ENCODE measurements around the gene MAGEA9B.
A peak's percentile ranks its signal among the peaks of the same experiment; 100 is the strongest.
"Not testable (repeated sequence)": the region's sequence is repeated elsewhere in the genome, so short reads cannot be mapped to it uniquely, and the experiment has no call there.

MAGEA9B gene

GRCh38 chrX:149587359-149587758 is at the start of gene MAGEA9B:
MAGEA9B (minus strand) TSS chrX:149587459; CDS start chrX:149583179, 4,280 bp downstream.
- not testable (repeated sequence) for DNase-seq

GRCh38 chrX:149633511-149633910 is 46.3 kb upstream of the MAGEA9B start:
- no peak for DNase-seq

GRCh38 chrX:149631234-149632165 is 44.2 kb upstream of the MAGEA9B start, which contains the start of gene TMEM185A:
TMEM185A (minus strand) TSS chrX:149631792; CDS start chrX:149631580, 212 bp downstream.
- peak; percentile 55 for DNase-seq

- DNase-seq, result peak; percentile 29
These were observed 43.5 kb upstream of the MAGEA9B start for GRCh38 chrX:149630681-149631233.

- no peak for DNase-seq
These were observed 42.6 kb upstream of the MAGEA9B start for GRCh38 chrX:149629730-149630387.

- no peak for DNase-seq
These were observed 41.5 kb upstream of the MAGEA9B start for GRCh38 chrX:149628768-149629167.

- no peak for DNase-seq
These were observed 41.0 kb upstream of the MAGEA9B start for GRCh38 chrX:149628280-149628679.

GRCh38 chrX:149626829-149627228 is 39.6 kb upstream of the MAGEA9B start:
- DNase-seq, result not testable (repeated sequence)

GRCh38 chrX:149619662-149620061 is 32.4 kb upstream of the MAGEA9B start:
- not testable (repeated sequence) for DNase-seq

GRCh38 chrX:149618871-149619270 is 31.6 kb upstream of the MAGEA9B start:
- DNase-seq, result no peak

GRCh38 chrX:149611623-149612175 is 24.4 kb upstream of the MAGEA9B start:
- DNase-seq, result peak; percentile 11

GRCh38 chrX:149610511-149610910 is 23.3 kb upstream of the MAGEA9B start:
- no peak for DNase-seq

GRCh38 chrX:149607699-149608098 is 20.4 kb upstream of the MAGEA9B start:
- DNase-seq, result no peak

- not testable (repeated sequence) for DNase-seq
These were observed 18.1 kb upstream of the MAGEA9B start for GRCh38 chrX:149605248-149605885.

GRCh38 chrX:149598603-149599002 is 11.3 kb upstream of the MAGEA9B start:
- not testable (repeated sequence) for DNase-seq

- not testable (repeated sequence) for DNase-seq
These were observed 8.7 kb upstream of the MAGEA9B start for GRCh38 chrX:149595943-149596342.

GRCh38 chrX:149595214-149595613 is 8.0 kb upstream of the MAGEA9B start, which contains the start of gene HSFX2:
HSFX2 (minus strand) TSS chrX:149595314; CDS start chrX:149594700, 614 bp downstream.
- not testable (repeated sequence) for DNase-seq

- not testable (repeated sequence) for DNase-seq
These were observed 3.7 kb upstream of the MAGEA9B start for GRCh38 chrX:149590993-149591392.

- DNase-seq, result not testable (repeated sequence)
These were observed 1.6 kb downstream of the MAGEA9B start for GRCh38 chrX:149585631-149586030.

GRCh38 chrX:149573456-149573855 is 13.8 kb downstream of the MAGEA9B start:
- not testable (repeated sequence) for DNase-seq

GRCh38 chrX:149572743-149573142 is 14.5 kb downstream of the MAGEA9B start:
- no peak for DNase-seq

- DNase-seq, result no peak
These were observed 15.5 kb downstream of the MAGEA9B start for GRCh38 chrX:149571770-149572169.

Measured in inflammatory macrophage treated with lipopolysaccharide for 4 hours (primary cell).